Mesangial cell (primary cell): Measurements from ENCODE around the gene ZNF782. TPM values are rescaled to one million over a fixed set of nuclear protein-coding genes. Genes with fewer than 3 reads are reported as not detected.

ENCODE experiments used
- total RNA-seq: library from RNA; depleted of rRNA; stranded (reverse); fragments of >200 nt; gene quantifications from 2 replicates; pipeline ENCODE4 v1.2.3, GENCODE V29; 2015

The ZNF782 gene
- total RNA-seq = 1.3 and 3.2 TPM in 2 replicates

GRCh38 chr9:96853781-96854650 lies at the start of gene ZNF782:
TSS of gene ZNF782 (minus strand) at chr9:96854514. CDS start at chr9:96851961, 2,553 bp downstream.

Other genes starting within 250 kb of the ZNF782 start
- 12.1 and 16.1 TPM in 2 replicates for gene CDC14B, start 234.7 kb downstream of the ZNF782 start, total RNA-seq
- gene PRXL2C, start 199.2 kb downstream of the ZNF782 start, total RNA-seq = 9.8 and 10.6 TPM in 2 replicates
- 4.4 and 7.1 TPM in 2 replicates for gene ZNF510, start 76.4 kb downstream of the ZNF782 start, total RNA-seq
- gene NUTM2G, start 74.3 kb upstream of the ZNF782 start, total RNA-seq = not detected in 2 replicates
- 3.7 and 12.5 TPM in 2 replicates for gene CTSV, start 184.6 kb upstream of the ZNF782 start, total RNA-seq